Liver (tissue), 9 donors: ENCODE data around the gene IQSEC2. TPM values are rescaled to one million over a fixed set of nuclear protein-coding genes. Genes with fewer than 3 reads are reported as not detected.

ENCODE experiments used
- DNase-seq: peaks from one replicate; pipeline ENCODE4 v3.0.0-alpha.2; 2017; ENCODE audit warnings: low spot score
- H3K27ac ChIP-seq, 2 donors: one replicate each; pipeline ENCODE4 v1.7.0; 2013; ENCODE audit warnings: inconsistent platforms in 2 of 2, low read length in 2 of 2, control low read depth in 1 of 2, low read depth in 1 of 2, mild to moderate bottlenecking in 1 of 2
- H3K27me3 ChIP-seq, 4 donors: one replicate each; pipeline versions ENCODE4 v1.6.1 to v1.7.0; 2013; ENCODE audit warnings: low read length in 3 of 4, inconsistent platforms in 1 of 4, mild to moderate bottlenecking in 1 of 4, moderate library complexity in 1 of 4; ENCODE audit not compliant: control insufficient read depth in 4 of 4, insufficient read depth in 4 of 4
- H3K36me3 ChIP-seq, 4 donors: one replicate each; pipeline versions ENCODE4 v1.6.1 to v1.7.0; 2013; ENCODE audit warnings: low read length in 3 of 4, mild to moderate bottlenecking in 3 of 4, low read depth in 1 of 4, moderate library complexity in 1 of 4; ENCODE audit not compliant: control insufficient read depth in 4 of 4, insufficient read depth in 3 of 4
- H3K4me1 ChIP-seq, 4 donors: one replicate each; pipeline versions ENCODE4 v1.6.1 to v1.7.0; 2013; ENCODE audit warnings: low read length in 3 of 4, mild to moderate bottlenecking in 3 of 4, moderate library complexity in 1 of 4; ENCODE audit not compliant: control insufficient read depth in 4 of 4, insufficient read depth in 4 of 4
- H3K4me3 ChIP-seq, 3 donors: one replicate each; pipeline versions ENCODE4 v1.6.1 to v1.7.0; 2013; ENCODE audit warnings: low read length in 3 of 3, control low read depth in 1 of 3, low read depth in 1 of 3, mild to moderate bottlenecking in 1 of 3
- H3K9ac ChIP-seq, 2 donors: one replicate each; pipeline ENCODE4 v1.7.0; 2013; ENCODE audit warnings: low read length in 2 of 2, mild to moderate bottlenecking in 2 of 2, moderate library complexity in 2 of 2, control low read depth in 1 of 2, low read depth in 1 of 2
- H3K9me3 ChIP-seq, 4 donors: one replicate each; pipeline versions ENCODE4 v1.6.1 to v1.7.0; 2013; ENCODE audit warnings: low read length in 3 of 4; ENCODE audit not compliant: control insufficient read depth in 4 of 4
- EGR1 ChIP-seq, 2 donors: IDR thresholded peaks; 2 replicates each; pipeline ENCODE4 v1.6.1; 2016 to 2018; ENCODE audit warnings: antibody characterized with exemption in 2 of 2, low read depth in 2 of 2
- FOXA1 ChIP-seq: IDR thresholded peaks from 2 replicates; pipeline ENCODE4 v1.6.1; 2016; ENCODE audit warnings: antibody characterized with exemption
- FOXA2 ChIP-seq: IDR thresholded peaks from 2 replicates; pipeline ENCODE4 v1.6.1; 2016; ENCODE audit warnings: antibody characterized with exemption
- GABPA ChIP-seq, 2 donors: IDR thresholded peaks in 1 of 2; conservative IDR thresholded peaks in 1 of 2; 2 replicates each; pipeline ENCODE4 v1.6.1; 2016; ENCODE audit warnings: antibody characterized with exemption in 2 of 2, mild to moderate bottlenecking in 1 of 2, moderate library complexity in 1 of 2
- HNF4A ChIP-seq, 2 donors: conservative IDR thresholded peaks; 2 replicates each; pipeline ENCODE4 v1.6.1; 2016; ENCODE audit warnings: antibody characterized with exemption in 2 of 2, mild to moderate bottlenecking in 2 of 2
- HNF4G ChIP-seq: IDR thresholded peaks from 2 replicates; pipeline ENCODE4 v1.6.1; 2016; ENCODE audit warnings: antibody characterized with exemption
- JUND ChIP-seq, 2 donors: IDR thresholded peaks; 2 replicates each; pipeline ENCODE4 v1.6.1; 2016; ENCODE audit warnings: antibody characterized with exemption in 2 of 2
- NR2F2 ChIP-seq: IDR thresholded peaks from 2 replicates; pipeline ENCODE4 v1.6.1; 2016; ENCODE audit warnings: antibody characterized with exemption
- RAD21 ChIP-seq, 2 donors: IDR thresholded peaks; 2 replicates each; pipeline ENCODE4 v1.6.1; 2016; ENCODE audit warnings: antibody characterized with exemption in 2 of 2, mild to moderate bottlenecking in 2 of 2
- RXRA ChIP-seq, 2 donors: IDR thresholded peaks; 2 replicates each; pipeline ENCODE4 v1.6.1; 2017 to 2018; ENCODE audit warnings: antibody characterized with exemption in 2 of 2, mild to moderate bottlenecking in 1 of 2
- SP1 ChIP-seq: IDR thresholded peaks from 2 replicates; pipeline ENCODE4 v1.6.1; 2018; ENCODE audit warnings: antibody characterized with exemption, mild to moderate bottlenecking
- TAF1 ChIP-seq: conservative IDR thresholded peaks from 2 replicates; pipeline ENCODE4 v1.6.1; 2016; ENCODE audit warnings: antibody characterized with exemption, mild to moderate bottlenecking
- YY1 ChIP-seq: IDR thresholded peaks from 2 replicates; pipeline ENCODE4 v1.6.1; 2016; ENCODE audit warnings: antibody characterized with exemption, mild to moderate bottlenecking
- WGBS: extraction: QIAGEN DNeasy Blood & Tissue Kit; methylation state at CpG from one replicate; pipeline ENCODE4 v1.1.7; 2013; 5-methylcytosine and 5-hydroxymethylcytosine counted together
- polyA plus RNA-seq, 2 donors: library from polyadenylated mRNA; stranded (reverse) in 1 of 2; unstranded in 1 of 2; fragments of 200-250 nt in 1 of 2; fragments of >200 nt in 1 of 2; fragmentation: Nextera tagmentation in 1 of 2; extraction: Ambion mirVana in 1 of 2; gene quantifications; one replicate each; pipeline versions ENCODE4 v1.2.1 to v1.2.3, GENCODE V29; 2013 to 2015
- total RNA-seq, 2 donors: library from RNA; depleted of rRNA; stranded (reverse); fragments of >200 nt; gene quantifications; one replicate each; pipeline ENCODE4 v1.2.3, GENCODE V29; 2014
- TF ChIP-seq, protein P1 (sequence below): IDR thresholded peaks from 2 replicates; pipeline ENCODE4 v1.6.1; 2016; ENCODE audit warnings: antibody characterized with exemption
- TF ChIP-seq, protein P2 (sequence below): IDR thresholded peaks from 2 replicates; pipeline ENCODE4 v1.6.1; 2016; ENCODE audit warnings: antibody characterized with exemption
- TF ChIP-seq, protein P3 (sequence below): fragments of 150-350 bp; IDR thresholded peaks from 2 replicates; pipeline ENCODE4 v1.5.1; 2017; ENCODE audit warnings: improper control_type of control experiment, low read depth, low read length; ENCODE audit not compliant: missing input control
- TF ChIP-seq, protein P4 (sequence below): IDR thresholded peaks from 2 replicates; pipeline ENCODE4 v1.6.1; 2016; ENCODE audit warnings: antibody characterized with exemption, mild to moderate bottlenecking
- TF ChIP-seq, protein P5 (sequence below): IDR thresholded peaks from 2 replicates; pipeline ENCODE4 v1.6.1; 2016; ENCODE audit warnings: antibody characterized with exemption
- donor health status: healthy.
- donor health status: healthy.
- donor health status: healthy.
- donor health status: healthy.
- donor health status: healthy.

The IQSEC2 gene
- total and polyA plus RNA-seq, 4 donors, result 0.40 to 2.1 (median 1.4) TPM

DNA sequence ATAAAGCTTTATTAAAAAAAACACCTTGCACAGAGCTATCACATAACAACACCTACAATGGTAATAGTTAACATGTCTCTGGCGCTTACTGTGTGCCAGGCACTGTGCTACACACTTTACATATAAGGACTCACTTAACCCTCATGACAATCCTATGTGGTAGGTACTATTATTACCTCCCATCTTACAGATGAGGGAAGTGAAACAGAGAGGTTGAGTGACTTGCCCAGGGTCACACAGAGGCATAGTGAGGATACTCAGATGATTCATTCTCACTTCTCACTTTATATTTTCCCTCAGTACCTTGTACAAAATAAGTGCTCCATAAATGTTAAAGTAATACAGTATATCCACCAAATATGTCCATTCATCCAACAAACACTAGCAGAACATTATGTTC lies 43.4 kb upstream of the IQSEC2 start (continued):
- TF ChIP-seq, protein P1, sequence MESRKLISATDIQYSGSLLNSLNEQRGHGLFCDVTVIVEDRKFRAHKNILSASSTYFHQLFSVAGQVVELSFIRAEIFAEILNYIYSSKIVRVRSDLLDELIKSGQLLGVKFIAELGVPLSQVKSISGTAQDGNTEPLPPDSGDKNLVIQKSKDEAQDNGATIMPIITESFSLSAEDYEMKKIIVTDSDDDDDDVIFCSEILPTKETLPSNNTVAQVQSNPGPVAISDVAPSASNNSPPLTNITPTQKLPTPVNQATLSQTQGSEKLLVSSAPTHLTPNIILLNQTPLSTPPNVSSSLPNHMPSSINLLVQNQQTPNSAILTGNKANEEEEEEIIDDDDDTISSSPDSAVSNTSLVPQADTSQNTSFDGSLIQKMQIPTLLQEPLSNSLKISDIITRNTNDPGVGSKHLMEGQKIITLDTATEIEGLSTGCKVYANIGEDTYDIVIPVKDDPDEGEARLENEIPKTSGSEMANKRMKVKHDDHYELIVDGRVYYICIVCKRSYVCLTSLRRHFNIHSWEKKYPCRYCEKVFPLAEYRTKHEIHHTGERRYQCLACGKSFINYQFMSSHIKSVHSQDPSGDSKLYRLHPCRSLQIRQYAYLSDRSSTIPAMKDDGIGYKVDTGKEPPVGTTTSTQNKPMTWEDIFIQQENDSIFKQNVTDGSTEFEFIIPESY, result no peak
- TF ChIP-seq TAF1 (no peak), NR2F2 (no peak)
- TF ChIP-seq, protein P2, sequence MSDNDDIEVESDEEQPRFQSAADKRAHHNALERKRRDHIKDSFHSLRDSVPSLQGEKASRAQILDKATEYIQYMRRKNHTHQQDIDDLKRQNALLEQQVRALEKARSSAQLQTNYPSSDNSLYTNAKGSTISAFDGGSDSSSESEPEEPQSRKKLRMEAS, result no peak
- TF ChIP-seq, protein P3, sequence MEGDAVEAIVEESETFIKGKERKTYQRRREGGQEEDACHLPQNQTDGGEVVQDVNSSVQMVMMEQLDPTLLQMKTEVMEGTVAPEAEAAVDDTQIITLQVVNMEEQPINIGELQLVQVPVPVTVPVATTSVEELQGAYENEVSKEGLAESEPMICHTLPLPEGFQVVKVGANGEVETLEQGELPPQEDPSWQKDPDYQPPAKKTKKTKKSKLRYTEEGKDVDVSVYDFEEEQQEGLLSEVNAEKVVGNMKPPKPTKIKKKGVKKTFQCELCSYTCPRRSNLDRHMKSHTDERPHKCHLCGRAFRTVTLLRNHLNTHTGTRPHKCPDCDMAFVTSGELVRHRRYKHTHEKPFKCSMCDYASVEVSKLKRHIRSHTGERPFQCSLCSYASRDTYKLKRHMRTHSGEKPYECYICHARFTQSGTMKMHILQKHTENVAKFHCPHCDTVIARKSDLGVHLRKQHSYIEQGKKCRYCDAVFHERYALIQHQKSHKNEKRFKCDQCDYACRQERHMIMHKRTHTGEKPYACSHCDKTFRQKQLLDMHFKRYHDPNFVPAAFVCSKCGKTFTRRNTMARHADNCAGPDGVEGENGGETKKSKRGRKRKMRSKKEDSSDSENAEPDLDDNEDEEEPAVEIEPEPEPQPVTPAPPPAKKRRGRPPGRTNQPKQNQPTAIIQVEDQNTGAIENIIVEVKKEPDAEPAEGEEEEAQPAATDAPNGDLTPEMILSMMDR, result no peak

DNA sequence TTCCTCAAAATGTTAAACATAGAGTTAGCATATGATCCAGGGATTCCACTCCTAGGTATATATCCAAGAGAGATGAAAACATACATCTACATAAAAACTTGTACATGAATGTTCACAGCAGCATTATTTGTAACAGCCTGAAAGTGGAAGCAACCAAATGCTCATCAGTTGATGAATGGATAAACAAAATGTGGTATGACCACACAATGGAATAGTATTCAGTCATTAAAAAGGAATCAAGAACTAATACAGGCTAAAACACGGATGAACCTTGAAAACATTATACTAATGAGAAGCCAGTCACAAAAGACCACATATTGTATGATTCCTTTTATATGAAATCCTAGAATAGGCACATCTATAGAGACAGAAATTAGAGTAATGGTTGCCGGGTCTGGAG lies 42.7 kb upstream of the IQSEC2 start:
- no peak overlapping the region for H3K4me3 ChIP-seq
- TF ChIP-seq, protein P4, sequence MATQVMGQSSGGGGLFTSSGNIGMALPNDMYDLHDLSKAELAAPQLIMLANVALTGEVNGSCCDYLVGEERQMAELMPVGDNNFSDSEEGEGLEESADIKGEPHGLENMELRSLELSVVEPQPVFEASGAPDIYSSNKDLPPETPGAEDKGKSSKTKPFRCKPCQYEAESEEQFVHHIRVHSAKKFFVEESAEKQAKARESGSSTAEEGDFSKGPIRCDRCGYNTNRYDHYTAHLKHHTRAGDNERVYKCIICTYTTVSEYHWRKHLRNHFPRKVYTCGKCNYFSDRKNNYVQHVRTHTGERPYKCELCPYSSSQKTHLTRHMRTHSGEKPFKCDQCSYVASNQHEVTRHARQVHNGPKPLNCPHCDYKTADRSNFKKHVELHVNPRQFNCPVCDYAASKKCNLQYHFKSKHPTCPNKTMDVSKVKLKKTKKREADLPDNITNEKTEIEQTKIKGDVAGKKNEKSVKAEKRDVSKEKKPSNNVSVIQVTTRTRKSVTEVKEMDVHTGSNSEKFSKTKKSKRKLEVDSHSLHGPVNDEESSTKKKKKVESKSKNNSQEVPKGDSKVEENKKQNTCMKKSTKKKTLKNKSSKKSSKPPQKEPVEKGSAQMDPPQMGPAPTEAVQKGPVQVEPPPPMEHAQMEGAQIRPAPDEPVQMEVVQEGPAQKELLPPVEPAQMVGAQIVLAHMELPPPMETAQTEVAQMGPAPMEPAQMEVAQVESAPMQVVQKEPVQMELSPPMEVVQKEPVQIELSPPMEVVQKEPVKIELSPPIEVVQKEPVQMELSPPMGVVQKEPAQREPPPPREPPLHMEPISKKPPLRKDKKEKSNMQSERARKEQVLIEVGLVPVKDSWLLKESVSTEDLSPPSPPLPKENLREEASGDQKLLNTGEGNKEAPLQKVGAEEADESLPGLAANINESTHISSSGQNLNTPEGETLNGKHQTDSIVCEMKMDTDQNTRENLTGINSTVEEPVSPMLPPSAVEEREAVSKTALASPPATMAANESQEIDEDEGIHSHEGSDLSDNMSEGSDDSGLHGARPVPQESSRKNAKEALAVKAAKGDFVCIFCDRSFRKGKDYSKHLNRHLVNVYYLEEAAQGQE, result no peak
- no peak for TF ChIP-seq TAF1
- no peak for TF ChIP-seq RXRA (IDR thresholded peaks at IDR 0.05)
- TF ChIP-seq, protein P5, sequence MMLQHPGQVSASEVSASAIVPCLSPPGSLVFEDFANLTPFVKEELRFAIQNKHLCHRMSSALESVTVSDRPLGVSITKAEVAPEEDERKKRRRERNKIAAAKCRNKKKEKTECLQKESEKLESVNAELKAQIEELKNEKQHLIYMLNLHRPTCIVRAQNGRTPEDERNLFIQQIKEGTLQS, result no peak
- no peak for TF ChIP-seq JUND (IDR thresholded peaks at IDR 0.05)
- no peak for TF ChIP-seq NR2F2
- TF ChIP-seq, protein P2, result no peak
- no peak for TF ChIP-seq EGR1 (IDR thresholded peaks at IDR 0.05; ENCODE audit: low read depth in 2 of 2)
- TF ChIP-seq, protein P1, result no peak
- TF ChIP-seq HNF4G, result no peak
- TF ChIP-seq FOXA2, result no peak
- no peak for TF ChIP-seq YY1
- TF ChIP-seq, protein P3, result no peak
- TF ChIP-seq GABPA (IDR thresholded peaks at IDR 0.05 in 1 of 2, conservative IDR thresholded peaks at IDR 0.05 in 1 of 2), result no peak
- TF ChIP-seq SP1, result no peak
- TF ChIP-seq HNF4A (conservative IDR thresholded peaks at IDR 0.05), result no peak
- no peak for TF ChIP-seq FOXA1
- TF ChIP-seq RAD21 (IDR thresholded peaks at IDR 0.05), result no peak
- no peak for DNase-seq
- no peak overlapping the region for H3K27ac ChIP-seq
- H3K9ac ChIP-seq, result no peak overlapping the region
- no peaks in the 10 kb centered on the region for H3K36me3 ChIP-seq
- WGBS, result 89% methylated on average over 2 of the region's 2 CpGs
- peaks cover 0 to 3% (median 1%) of the 10 kb centered on the region in 4 donors for H3K27me3 ChIP-seq
- peaks cover 3 to 16% (median 11%) of the 10 kb centered on the region in 4 donors for H3K4me1 ChIP-seq
- H3K9me3 ChIP-seq, result no peaks in the 10 kb centered on the region
